Esophagus muscularis mucosa (tissue), 3 donors: ENCODE data around the gene COL2A1.

Experiments
- CTCF ChIP-seq, 3 experiments: fragments of 200-600 bp in 2 of 3; fragments of 450-650 bp in 1 of 3; sonication (generic) in 2 of 3; IDR thresholded peaks; one replicate each; pipeline ENCODE4 v1.5.1; 2017 to 2019; ENCODE audit warnings: antibody characterized with exemption in 3 of 3, mild to moderate bottlenecking in 2 of 3, moderate library complexity in 1 of 3
- POLR2AphosphoS5 ChIP-seq, 2 donors: sonication (generic); formaldehyde crosslinking; IDR thresholded peaks; one replicate each; pipeline ENCODE4 v1.6.1; 2017; ENCODE audit warnings: antibody characterized with exemption in 2 of 2

- TF ChIP-seq CTCF (IDR thresholded peaks at IDR 0.05) (no peak), POLR2AphosphoS5 (IDR thresholded peaks at IDR 0.05) (no peak)
Measured at GRCh38 chr12:47989666-47990065, 14.6 kb downstream of the COL2A1 start.
